ENCODE data around the gene MIGA1.

The MIGA1 gene

DNA sequence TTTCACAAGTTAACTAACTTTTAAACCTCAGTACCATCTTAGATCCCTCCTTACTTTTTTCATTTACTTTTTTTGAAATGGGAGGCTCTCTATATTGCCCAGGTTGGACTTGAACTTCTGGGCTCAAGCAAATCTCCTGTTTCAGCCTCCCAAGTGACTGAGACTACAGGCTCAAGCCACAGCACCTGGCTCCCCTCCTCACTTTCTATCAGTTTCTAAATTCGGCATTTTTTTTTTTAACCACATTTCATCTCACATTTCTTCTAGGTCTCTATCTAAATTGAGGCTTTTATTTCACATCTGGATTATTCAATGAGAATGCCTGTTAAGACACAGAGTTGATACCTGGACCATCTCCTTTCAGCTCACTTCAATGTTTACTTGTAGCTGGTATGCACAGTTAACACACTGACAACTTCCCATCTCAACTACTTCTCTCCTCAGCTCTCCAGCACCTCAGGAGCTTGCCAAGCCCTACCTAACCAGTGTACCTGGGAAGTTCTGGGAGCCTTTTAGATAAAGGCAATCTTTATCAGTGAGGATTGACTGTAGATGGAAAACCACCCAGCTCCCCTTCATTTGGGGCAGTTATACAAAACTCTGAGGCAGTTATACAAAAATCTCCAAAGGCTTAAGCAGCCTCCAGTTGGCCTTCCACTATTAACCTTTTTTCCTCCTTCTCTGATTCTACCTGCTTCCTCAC is 23.2 kb upstream of the MIGA1 start:
- TF ChIP-seq, protein P1, sequence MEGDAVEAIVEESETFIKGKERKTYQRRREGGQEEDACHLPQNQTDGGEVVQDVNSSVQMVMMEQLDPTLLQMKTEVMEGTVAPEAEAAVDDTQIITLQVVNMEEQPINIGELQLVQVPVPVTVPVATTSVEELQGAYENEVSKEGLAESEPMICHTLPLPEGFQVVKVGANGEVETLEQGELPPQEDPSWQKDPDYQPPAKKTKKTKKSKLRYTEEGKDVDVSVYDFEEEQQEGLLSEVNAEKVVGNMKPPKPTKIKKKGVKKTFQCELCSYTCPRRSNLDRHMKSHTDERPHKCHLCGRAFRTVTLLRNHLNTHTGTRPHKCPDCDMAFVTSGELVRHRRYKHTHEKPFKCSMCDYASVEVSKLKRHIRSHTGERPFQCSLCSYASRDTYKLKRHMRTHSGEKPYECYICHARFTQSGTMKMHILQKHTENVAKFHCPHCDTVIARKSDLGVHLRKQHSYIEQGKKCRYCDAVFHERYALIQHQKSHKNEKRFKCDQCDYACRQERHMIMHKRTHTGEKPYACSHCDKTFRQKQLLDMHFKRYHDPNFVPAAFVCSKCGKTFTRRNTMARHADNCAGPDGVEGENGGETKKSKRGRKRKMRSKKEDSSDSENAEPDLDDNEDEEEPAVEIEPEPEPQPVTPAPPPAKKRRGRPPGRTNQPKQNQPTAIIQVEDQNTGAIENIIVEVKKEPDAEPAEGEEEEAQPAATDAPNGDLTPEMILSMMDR (IDR thresholded peaks at IDR 0.05; ENCODE audit: insufficient read depth, low read depth, low read length, missing control alignments), result no peak
- no peak overlapping the region for H3K4me3 ChIP-seq (ENCODE audit: low read length)
- no peak for DNase-seq (ENCODE audit: low read depth)

DNA sequence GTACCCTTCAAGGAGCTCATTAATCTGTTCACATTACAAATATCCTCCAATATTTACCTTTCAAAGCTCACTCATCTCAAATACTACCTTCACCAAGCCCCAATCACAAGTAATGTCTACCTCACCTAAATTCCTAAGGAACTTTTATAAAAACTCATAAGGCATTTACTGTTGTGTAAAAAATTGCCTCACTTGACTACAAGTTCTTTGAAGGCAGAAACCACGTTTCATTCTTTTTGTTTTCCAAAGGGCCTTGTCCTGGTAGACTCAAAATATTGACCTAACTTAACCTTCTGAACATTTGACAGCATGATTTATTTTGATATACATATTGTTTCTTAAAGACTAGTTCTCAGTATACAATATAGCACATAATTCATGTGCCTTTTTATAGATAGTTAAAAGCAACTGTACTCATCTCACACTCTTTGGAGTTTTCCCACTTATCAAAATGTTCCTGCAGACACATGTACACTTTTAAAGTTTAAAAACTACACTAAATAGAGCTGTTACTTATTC is 22.3 kb upstream of the MIGA1 start:
- no peak for DNase-seq (ENCODE audit: low read depth)
- TF ChIP-seq, protein P1 (IDR thresholded peaks at IDR 0.05; ENCODE audit: insufficient read depth, low read depth, low read length, missing control alignments), result no peak
- no peak overlapping the region for H3K4me3 ChIP-seq (ENCODE audit: low read length)

DNA sequence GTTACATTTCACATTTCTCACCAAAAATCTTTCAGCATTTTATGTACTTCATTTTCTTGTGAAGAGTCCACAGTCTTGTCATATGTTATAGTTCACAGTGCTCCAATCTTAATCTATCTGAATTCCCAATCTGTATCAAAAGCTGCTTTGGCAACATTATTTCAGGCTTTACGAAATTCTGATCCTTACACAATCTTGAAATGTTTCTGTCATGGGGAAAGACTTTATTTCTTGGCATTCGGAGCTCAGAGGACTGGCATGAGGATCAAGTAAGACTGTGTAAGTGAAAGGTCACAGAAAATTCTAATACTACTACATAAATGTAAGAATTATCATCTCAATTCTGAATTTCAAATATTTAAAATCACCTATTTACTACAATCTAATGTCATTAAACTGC is 21.8 kb upstream of the MIGA1 start:
- TF ChIP-seq, protein P1 (IDR thresholded peaks at IDR 0.05; ENCODE audit: insufficient read depth, low read depth, low read length, missing control alignments), result no peak

DNA sequence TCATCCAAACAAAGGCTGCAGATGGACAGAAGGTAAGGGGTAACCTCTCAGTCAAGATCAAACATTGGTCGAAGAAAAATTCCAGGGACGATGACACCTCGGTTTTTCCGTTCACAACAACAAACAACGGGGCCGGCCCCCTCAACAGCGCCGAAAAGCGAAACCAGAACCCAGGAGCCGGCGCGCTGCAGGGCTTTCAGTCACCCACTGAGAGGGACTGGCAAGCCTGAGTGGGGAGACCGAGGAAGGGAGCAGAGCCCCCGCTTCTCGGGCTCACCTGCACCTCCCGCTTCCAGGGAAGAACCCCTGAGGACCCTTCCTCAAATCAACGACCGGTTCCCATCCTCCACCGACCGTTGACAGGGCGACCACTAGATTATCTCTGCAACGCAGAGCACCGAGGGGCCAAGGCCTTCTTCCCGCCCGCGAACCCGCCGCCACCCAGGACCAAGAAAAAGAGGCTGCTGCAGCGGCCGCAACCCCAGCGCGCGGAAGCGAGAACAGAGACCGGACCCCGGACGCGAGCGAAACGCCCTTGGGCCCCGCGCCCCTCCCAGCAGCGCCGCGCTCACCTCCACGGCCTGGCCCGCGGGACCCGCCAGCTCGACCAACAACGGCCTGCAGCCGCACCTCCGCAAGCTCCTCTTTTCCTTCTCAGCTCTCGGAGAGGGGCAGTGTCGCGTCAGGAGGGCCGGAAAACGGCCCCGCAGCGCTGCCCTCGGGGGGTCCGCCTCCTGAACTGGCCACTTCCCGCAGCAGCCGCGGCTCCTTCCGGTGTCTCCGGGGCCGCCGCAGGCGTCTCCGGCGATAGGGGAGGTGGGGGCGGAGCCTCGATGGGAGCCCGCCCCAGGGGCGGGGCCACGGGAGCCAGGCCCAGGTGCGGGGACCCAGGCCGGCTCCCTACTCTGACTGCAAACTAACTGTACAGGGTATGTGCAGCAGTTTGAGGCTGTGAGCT is 20.1 kb upstream of the MIGA1 start, which contains the start of gene USP33:
USP33 (minus strand) TSS at position 782 of the 958 bp plus-strand sequence. CDS start 18,155 bp downstream, outside the sequence.
- TF ChIP-seq, protein P1 (IDR thresholded peaks at IDR 0.05; ENCODE audit: insufficient read depth, low read depth, low read length, missing control alignments), result no peak
- peak; percentile 84 for DNase-seq (ENCODE audit: low read depth)
- peak within 1 kb of the TSS; percentile 75 for H3K4me3 ChIP-seq (ENCODE audit: low read length)

More for the DNA sequence above, 21.8 kb upstream of the MIGA1 start:
- DNase-seq (ENCODE audit: low read depth), result peak; percentile 57
- no peak overlapping the region for H3K4me3 ChIP-seq (ENCODE audit: low read length)

DNA sequence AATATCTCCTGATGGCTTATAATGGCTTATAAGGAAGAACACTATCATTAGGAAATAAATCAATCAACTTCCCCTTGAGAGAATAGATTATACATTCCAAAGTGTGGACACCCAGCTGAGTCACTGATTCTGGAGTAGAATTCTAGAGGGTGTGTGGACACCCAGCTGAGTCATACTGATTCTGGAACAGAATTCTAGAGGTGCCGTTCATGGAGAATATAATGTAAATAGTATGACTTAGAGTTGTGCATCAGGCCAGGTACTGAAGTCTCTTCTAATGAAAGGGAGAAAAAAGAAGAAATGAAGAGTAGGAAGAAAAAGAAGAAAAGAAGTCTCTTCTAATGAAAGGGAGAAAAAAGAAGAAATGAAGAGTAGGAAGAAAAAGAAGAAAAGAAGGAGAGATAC is 17.4 kb upstream of the MIGA1 start:
- DNase-seq (ENCODE audit: low read depth), result peak; percentile 88
- TF ChIP-seq, protein P1 (IDR thresholded peaks at IDR 0.05; ENCODE audit: insufficient read depth, low read depth, low read length, missing control alignments), result no peak
- no peak overlapping the region for H3K4me3 ChIP-seq (ENCODE audit: low read length)

DNA sequence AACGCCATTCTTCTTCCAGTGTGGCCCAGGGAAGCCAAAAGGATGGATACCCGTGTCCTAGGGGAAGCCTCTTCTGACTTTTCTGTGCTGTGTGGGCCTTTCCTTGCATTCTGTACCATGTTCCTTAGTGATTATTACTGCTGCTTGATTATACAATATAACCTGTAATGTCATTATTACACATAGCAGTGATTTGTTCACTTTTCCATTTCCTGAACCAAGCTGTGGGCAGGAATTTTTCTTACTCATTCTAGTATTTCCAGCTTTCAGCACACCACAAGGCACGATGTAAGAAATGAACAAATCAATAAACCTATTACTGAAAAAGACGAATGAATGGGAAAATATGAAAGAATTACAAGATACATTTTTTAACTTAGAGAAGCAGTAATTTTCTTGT is 11.4 kb upstream of the MIGA1 start:
- no peak overlapping the region for H3K4me3 ChIP-seq (ENCODE audit: low read length)
- DNase-seq (ENCODE audit: low read depth), result peak; percentile 53
- TF ChIP-seq, protein P1 (IDR thresholded peaks at IDR 0.05; ENCODE audit: insufficient read depth, low read depth, low read length, missing control alignments), result no peak

Measured in epithelial cell of esophagus (primary cell).